ENCODE measurements around the gene KRT12. TPM values are rescaled to one million over a fixed set of nuclear protein-coding genes. Genes with fewer than 3 reads are reported as not detected.
A peak's percentile ranks its signal among the peaks of the same experiment; 100 is the strongest.

Gene KRT12
- total RNA-seq, 1 experiment from 2014 or later: not detected

GRCh38 chr17:40873801-40874200, 6.8 kb upstream of the KRT12 start:
- no peak for TF ChIP-seq CTCF (conservative IDR thresholded peaks at IDR 0.05; ENCODE audit: low read depth, low read length)
- no peak for TF ChIP-seq EZH2 (IDR thresholded peaks at IDR 0.05; ENCODE audit: borderline replicate concordance, low read depth, low read length, poor library complexity, severe bottlenecking)
- intact Hi-C loops (cut with micrococcal nuclease; ENCODE audit: unreplicated experiment): no loop called here
- Histone ChIP-seq H3K4me3 (ENCODE audit: low read depth, low read length, poor library complexity, severe bottlenecking) (no peak overlapping the region), H3K27me3 (replicated peaks; ENCODE audit: insufficient read depth, low read depth, low read length, poor library complexity) (no peaks in the 10 kb centered on the region), H3K36me3 (ENCODE audit: insufficient read depth, low read length, poor library complexity, severe bottlenecking) (no peaks in the 10 kb centered on the region), H3K9me3 (ENCODE audit: low read depth, low read length, poor library complexity, severe bottlenecking) (no peaks in the 10 kb centered on the region), H3K27ac (ENCODE audit: low read depth, low read length, poor library complexity, severe bottlenecking) (no peak overlapping the region), H3K4me1 (ENCODE audit: insufficient read depth, low read length, poor library complexity, severe bottlenecking) (no peaks in the 10 kb centered on the region)
- no TSS peak for BruUV-seq (replicated peaks)
- CTCF ChIA-PET: no interaction called here
- no peak for DNase-seq (ENCODE audit: low spot score)
- POLR2A ChIA-PET (ENCODE audit: low non-redundant PET): no interaction called here

GRCh38 chr17:40873255-40873654, 6.2 kb upstream of the KRT12 start:
- Histone ChIP-seq H3K36me3 (ENCODE audit: insufficient read depth, low read length, poor library complexity, severe bottlenecking) (no peaks in the 10 kb centered on the region), H3K9me3 (ENCODE audit: low read depth, low read length, poor library complexity, severe bottlenecking) (no peaks in the 10 kb centered on the region), H3K4me1 (ENCODE audit: insufficient read depth, low read length, poor library complexity, severe bottlenecking) (no peaks in the 10 kb centered on the region), H3K4me3 (ENCODE audit: low read depth, low read length, poor library complexity, severe bottlenecking) (no peak overlapping the region), H3K27ac (ENCODE audit: low read depth, low read length, poor library complexity, severe bottlenecking) (no peak overlapping the region), H3K27me3 (replicated peaks; ENCODE audit: insufficient read depth, low read depth, low read length, poor library complexity) (no peaks in the 10 kb centered on the region)
- intact Hi-C loops (cut with micrococcal nuclease; ENCODE audit: unreplicated experiment): no loop called here
- ChIA-PET CTCF (no interaction called here), POLR2A (ENCODE audit: low non-redundant PET) (no interaction called here)
- no peak for TF ChIP-seq EZH2 (IDR thresholded peaks at IDR 0.05; ENCODE audit: borderline replicate concordance, low read depth, low read length, poor library complexity, severe bottlenecking)
- TF ChIP-seq CTCF (conservative IDR thresholded peaks at IDR 0.05; ENCODE audit: low read depth, low read length): 0 out of 2 replicates have a peak, but pooled peaks have one; percentile 15
- DNase-seq (ENCODE audit: low spot score): no peak
- no TSS peak for BruUV-seq (replicated peaks)

- BruUV-seq (replicated peaks): no TSS peak
- Histone ChIP-seq H3K4me1 (ENCODE audit: insufficient read depth, low read length, poor library complexity, severe bottlenecking) (no peaks in the 10 kb centered on the region), H3K4me3 (ENCODE audit: low read depth, low read length, poor library complexity, severe bottlenecking) (no peak overlapping the region), H3K27ac (ENCODE audit: low read depth, low read length, poor library complexity, severe bottlenecking) (no peak overlapping the region), H3K9me3 (ENCODE audit: low read depth, low read length, poor library complexity, severe bottlenecking) (no peaks in the 10 kb centered on the region), H3K36me3 (ENCODE audit: insufficient read depth, low read length, poor library complexity, severe bottlenecking) (no peaks in the 10 kb centered on the region), H3K27me3 (replicated peaks; ENCODE audit: insufficient read depth, low read depth, low read length, poor library complexity) (no peaks in the 10 kb centered on the region)
- DNase-seq (ENCODE audit: low spot score): no peak
- ChIA-PET POLR2A (ENCODE audit: low non-redundant PET) (no interaction called here), CTCF (no interaction called here)
- TF ChIP-seq EZH2 (IDR thresholded peaks at IDR 0.05; ENCODE audit: borderline replicate concordance, low read depth, low read length, poor library complexity, severe bottlenecking) (no peak), CTCF (conservative IDR thresholded peaks at IDR 0.05; ENCODE audit: low read depth, low read length) (no peak)
- intact Hi-C loops (cut with micrococcal nuclease; ENCODE audit: unreplicated experiment): no loop called here
These were observed 5.4 kb upstream of the KRT12 start for GRCh38 chr17:40872416-40872815.
